Stimulated activated naive CD8-positive, alpha-beta T cell treated with anti-CD3 and anti-CD28 coated beads, Interleukin-15, amount 100 ng/mL, for 72 hours (primary cell): Measurements from ENCODE around the gene CALY.
"Not testable (repeated sequence)": the region's sequence is repeated elsewhere in the genome, so short reads cannot be mapped to it uniquely, and the experiment has no call there.

Experiments used
- ATAC-seq: fragments of 150-1000 bp; cut with Tn5 transposase; 2 replicates; pipeline ENCODE4 v1.10.0; 2021; ENCODE audit warnings: mild to moderate bottlenecking, moderate library complexity
- DNase-seq, 2 donors: peaks; one replicate each; pipeline ENCODE4 v3.0.0; 2021 to 2022
- H3K27ac Mint-ChIP-seq, 2 donors: one replicate each; pipeline ENCODE4 v1.8.0; 2022; ENCODE audit warnings: mild to moderate bottlenecking in 2 of 2, mixed read lengths in 2 of 2, moderate library complexity in 2 of 2
- H3K27me3 Mint-ChIP-seq: one replicate; pipeline ENCODE4 v1.8.0; 2022; ENCODE audit warnings: mixed read lengths
- H3K4me1 Mint-ChIP-seq: one replicate; pipeline ENCODE4 v1.8.0; 2022; ENCODE audit warnings: mild to moderate bottlenecking, mixed read lengths
- H3K4me3 Mint-ChIP-seq, 2 donors: one replicate each; pipeline ENCODE4 v1.8.0; 2022; ENCODE audit warnings: mild to moderate bottlenecking in 2 of 2, mixed read lengths in 2 of 2, moderate library complexity in 1 of 2
- H3K9me3 Mint-ChIP-seq, 2 donors: one replicate each; pipeline ENCODE4 v1.8.0; 2022; ENCODE audit warnings: mixed read lengths in 2 of 2

Gene CALY

GRCh38 chr10:133329491-133330202 lies 7.0 kb downstream of the CALY start:
- peaks cover 38% of the 10 kb centered on the region for H3K4me1 Mint-ChIP-seq
- H3K27me3 Mint-ChIP-seq: peaks cover 92% of the 10 kb centered on the region
- DNase-seq (peak; percentile 86), ATAC-seq (peak; percentile 88)
- peak overlapping the region; percentile 78 to 80 for H3K4me3 Mint-ChIP-seq
- no peaks in the 10 kb centered on the region for H3K9me3 Mint-ChIP-seq
- no peak overlapping the region for H3K27ac Mint-ChIP-seq

GRCh38 chr10:133328358-133329343 lies 8.0 kb downstream of the CALY start:
- Mint-ChIP-seq H3K9me3 (no peaks in the 10 kb centered on the region), H3K4me3 (no peak overlapping the region), H3K4me1 (peaks cover 36% of the 10 kb centered on the region), H3K27me3 (peaks cover 86% of the 10 kb centered on the region), H3K27ac (no peak overlapping the region)
- DNase-seq (no peak), ATAC-seq (no peak)

- DNase-seq (no peak), ATAC-seq (no peak)
- Mint-ChIP-seq H3K9me3 (no peaks in the 10 kb centered on the region), H3K4me3 (no peak overlapping the region), H3K4me1 (peaks cover 36% of the 10 kb centered on the region), H3K27ac (no peak overlapping the region), H3K27me3 (peaks cover 77% of the 10 kb centered on the region)
Measured at GRCh38 chr10:133327651-133328357, 8.9 kb downstream of the CALY start.

- Mint-ChIP-seq H3K27me3 (peaks cover 69% of the 10 kb centered on the region), H3K4me3 (no peak overlapping the region), H3K27ac (peak overlapping the region in 1 of 2 donors; percentile 76), H3K4me1 (peaks cover 36% of the 10 kb centered on the region), H3K9me3 (no peaks in the 10 kb centered on the region)
- no peak for ATAC-seq
- no peak for DNase-seq
Measured at GRCh38 chr10:133326745-133327650, 9.7 kb downstream of the CALY start.

- peak overlapping the region; percentile 66 to 67 for H3K4me3 Mint-ChIP-seq
- no peaks in the 10 kb centered on the region for H3K9me3 Mint-ChIP-seq
- H3K4me1 Mint-ChIP-seq: peaks cover 36% of the 10 kb centered on the region
- H3K27ac Mint-ChIP-seq: peak overlapping the region in 1 of 2 donors; percentile 35
- no peak for DNase-seq
- H3K27me3 Mint-ChIP-seq: peaks cover 61% of the 10 kb centered on the region
- no peak for ATAC-seq
Measured at GRCh38 chr10:133326223-133326551, 10.5 kb downstream of the CALY start.

GRCh38 chr10:133325440-133326222 lies 11.1 kb downstream of the CALY start:
- ATAC-seq (no peak), DNase-seq (no peak)
- peak overlapping the region in 1 of 2 donors; percentile 38 for H3K27ac Mint-ChIP-seq
- no peaks in the 10 kb centered on the region for H3K9me3 Mint-ChIP-seq
- H3K27me3 Mint-ChIP-seq: peaks cover 57% of the 10 kb centered on the region
- peaks cover 36% of the 10 kb centered on the region for H3K4me1 Mint-ChIP-seq
- H3K4me3 Mint-ChIP-seq: peak overlapping the region; percentile 88 to 90

- H3K27me3 Mint-ChIP-seq: peaks cover 60% of the 10 kb centered on the region
- H3K27ac Mint-ChIP-seq: no peak overlapping the region
- no peaks in the 10 kb centered on the region for H3K9me3 Mint-ChIP-seq
- DNase-seq: no peak
- H3K4me3 Mint-ChIP-seq: peak overlapping the region; percentile 88 to 90
- H3K4me1 Mint-ChIP-seq: peaks cover 33% of the 10 kb centered on the region
- ATAC-seq: peak; percentile 15
Measured at GRCh38 chr10:133324857-133325260, 11.8 kb downstream of the CALY start.

- ATAC-seq: peak; percentile 84
Measured at GRCh38 chr10:133324198-133324792, 12.4 kb downstream of the CALY start.

GRCh38 chr10:133322064-133322709 lies 14.5 kb downstream of the CALY start:
- not testable (repeated sequence) for ATAC-seq, DNase-seq, H3K27ac Mint-ChIP-seq, H3K4me3 Mint-ChIP-seq, H3K9me3 Mint-ChIP-seq
- Mint-ChIP-seq H3K27me3 (peaks cover 46% of the 10 kb centered on the region), H3K4me1 (peaks cover 36% of the 10 kb centered on the region)

More at GRCh38 chr10:133324198-133324792, 12.4 kb downstream of the CALY start:
- Mint-ChIP-seq H3K4me1 (peaks cover 30% of the 10 kb centered on the region), H3K27me3 (peaks cover 60% of the 10 kb centered on the region), H3K27ac (no peak overlapping the region), H3K9me3 (no peaks in the 10 kb centered on the region), H3K4me3 (no peak overlapping the region)
- peak; percentile 40 to 67 for DNase-seq

GRCh38 chr10:133320852-133321422 lies 15.8 kb downstream of the CALY start:
- not testable (repeated sequence) for H3K4me3 Mint-ChIP-seq, ATAC-seq, H3K9me3 Mint-ChIP-seq, DNase-seq, H3K27ac Mint-ChIP-seq
- Mint-ChIP-seq H3K27me3 (peaks cover 33% of the 10 kb centered on the region), H3K4me1 (peaks cover 33% of the 10 kb centered on the region)

- H3K4me3 Mint-ChIP-seq: peak overlapping the region; percentile 74 to 77
- H3K9me3 Mint-ChIP-seq: no peaks in the 10 kb centered on the region
- peak; percentile 72 to 76 for DNase-seq
- ATAC-seq: peak; percentile 96
- H3K27ac Mint-ChIP-seq: no peak overlapping the region
- peaks cover 21% of the 10 kb centered on the region for H3K27me3 Mint-ChIP-seq
- peaks cover 31% of the 10 kb centered on the region for H3K4me1 Mint-ChIP-seq
Measured at GRCh38 chr10:133318494-133319127, 18.1 kb downstream of the CALY start.

- Mint-ChIP-seq H3K9me3 (no peaks in the 10 kb centered on the region), H3K27me3 (peaks cover 21% of the 10 kb centered on the region), H3K27ac (no peak overlapping the region), H3K4me3 (peak overlapping the region in 1 of 2 donors; percentile 6), H3K4me1 (peaks cover 31% of the 10 kb centered on the region)
- DNase-seq (no peak), ATAC-seq (no peak)
Measured at GRCh38 chr10:133316732-133317131, 20.0 kb downstream of the CALY start.

GRCh38 chr10:133316266-133316665 lies 20.4 kb downstream of the CALY start:
- ATAC-seq (no peak), DNase-seq (no peak)
- Mint-ChIP-seq H3K4me3 (no peak overlapping the region), H3K27me3 (peaks cover 21% of the 10 kb centered on the region), H3K27ac (no peak overlapping the region), H3K9me3 (no peaks in the 10 kb centered on the region), H3K4me1 (peaks cover 31% of the 10 kb centered on the region)
